ENCODE results near the gene MUC7.
"Not testable (repeated sequence)": the region's sequence is repeated elsewhere in the genome, so short reads cannot be mapped to it uniquely, and the experiment has no call there.

MUC7 gene

DNA sequence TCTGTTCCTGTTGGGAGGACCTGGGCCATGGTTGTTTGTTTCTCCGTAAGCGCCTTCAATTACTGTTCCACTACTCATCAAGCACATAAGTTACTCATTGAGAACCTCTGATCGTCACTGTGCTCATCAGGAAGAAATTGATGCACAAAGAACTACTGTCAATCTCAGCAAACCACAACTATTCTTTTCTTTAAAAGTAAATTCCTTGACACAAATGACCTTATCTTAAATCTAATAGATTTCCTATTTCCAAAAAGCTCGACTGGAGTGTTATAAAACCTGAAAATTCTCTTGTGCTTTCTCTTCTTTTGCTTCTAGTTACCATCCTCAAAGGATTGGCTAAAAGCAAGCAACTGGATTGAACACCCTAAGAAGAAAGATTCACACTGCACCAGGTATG lies at the start of gene MUC7:
Gene MUC7 (plus strand): TSS at position 301 of the 400 bp plus-strand sequence. CDS start 1,825 bp downstream, outside the sequence.
- no peak for DNase-seq

- DNase-seq = peak; percentile 8
These were observed 46.7 kb upstream of the MUC7 start for GRCh38 chr4:70425306-70425705.

- DNase-seq = no peak
These were observed 45.2 kb upstream of the MUC7 start for GRCh38 chr4:70426789-70427188.

DNA sequence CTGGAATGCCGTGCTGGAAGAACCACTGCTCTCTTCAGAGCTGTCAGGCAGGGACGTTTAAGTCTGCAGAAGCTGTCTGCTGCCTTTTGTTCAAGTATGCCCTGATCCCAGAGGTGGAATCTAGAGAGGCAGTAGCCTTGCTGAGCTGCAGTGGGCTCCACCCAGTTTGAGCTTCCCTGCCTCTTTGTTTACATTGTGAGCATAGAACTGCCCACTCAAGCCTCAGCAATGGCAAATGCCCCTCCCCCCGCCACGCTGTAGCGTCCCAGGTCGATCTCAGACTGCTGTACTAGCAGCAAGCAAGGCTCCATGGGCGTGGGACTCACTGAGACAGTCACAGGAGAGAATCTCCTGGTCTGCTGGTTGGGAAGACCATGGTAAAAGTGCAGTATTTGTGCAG lies 34.8 kb upstream of the MUC7 start:
- no peak for DNase-seq

DNA sequence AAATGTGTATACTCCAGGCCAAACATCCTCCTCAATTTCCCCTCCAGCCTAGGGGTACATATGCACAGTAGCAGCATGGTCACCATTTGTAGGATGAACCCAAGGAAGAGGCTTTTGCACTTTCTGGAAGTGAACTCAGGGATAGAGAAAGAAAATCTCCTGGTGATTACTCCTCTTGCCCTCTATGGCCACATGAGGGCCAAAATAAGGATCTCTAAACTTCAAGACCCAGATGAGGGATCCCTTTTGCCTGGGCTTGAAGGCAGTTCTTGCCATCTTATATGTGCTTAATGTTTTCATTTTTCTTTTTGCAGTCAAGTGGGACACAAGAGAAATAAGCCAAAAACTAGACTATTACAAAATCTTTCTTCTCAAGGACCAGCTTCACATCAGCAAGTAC lies 29.5 kb upstream of the MUC7 start:
- DNase-seq = no peak

DNA sequence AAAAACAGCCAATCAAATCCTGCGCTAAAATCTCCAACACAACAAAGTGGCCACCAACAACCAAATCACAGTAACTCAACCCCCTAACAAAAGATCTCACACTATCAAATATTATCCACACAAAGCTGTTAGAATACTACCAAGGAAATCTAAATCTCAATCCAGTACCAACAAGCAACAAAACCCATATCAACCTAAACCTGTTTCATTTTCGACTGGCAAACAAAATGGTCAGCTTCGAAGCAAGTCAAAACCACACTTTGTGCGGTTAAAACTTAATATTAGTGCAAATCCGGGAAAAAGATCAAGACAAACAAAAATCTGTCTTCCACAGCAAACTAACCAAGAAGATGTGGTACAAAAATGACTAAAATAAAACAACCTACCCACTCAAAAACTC lies 28.7 kb upstream of the MUC7 start:
- DNase-seq = no peak

- DNase-seq = no peak
These were observed 22.8 kb upstream of the MUC7 start for GRCh38 chr4:70449220-70449619.

DNA sequence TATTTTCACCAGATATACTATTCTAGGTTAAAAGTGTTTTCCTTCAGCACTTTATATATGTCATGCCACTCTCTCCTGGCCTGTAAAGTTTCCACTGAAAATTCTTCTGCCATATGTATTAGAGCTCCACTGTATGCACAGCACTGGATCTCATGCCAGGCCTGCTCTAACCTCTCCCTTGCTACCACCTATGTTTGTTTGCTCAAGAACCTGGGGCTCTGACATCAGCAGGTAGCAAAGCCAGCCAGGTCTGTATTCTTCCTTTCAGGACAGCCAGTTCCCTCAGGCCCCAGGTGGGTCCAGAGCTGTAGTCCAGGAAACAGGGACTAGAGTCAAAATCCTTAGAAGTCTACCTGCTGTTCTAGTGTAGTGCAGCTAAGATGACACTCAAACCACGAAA lies 19.1 kb upstream of the MUC7 start:
- no peak for DNase-seq

- no peak for DNase-seq
These were observed 8.7 kb upstream of the MUC7 start for GRCh38 chr4:70463335-70463734.

DNA sequence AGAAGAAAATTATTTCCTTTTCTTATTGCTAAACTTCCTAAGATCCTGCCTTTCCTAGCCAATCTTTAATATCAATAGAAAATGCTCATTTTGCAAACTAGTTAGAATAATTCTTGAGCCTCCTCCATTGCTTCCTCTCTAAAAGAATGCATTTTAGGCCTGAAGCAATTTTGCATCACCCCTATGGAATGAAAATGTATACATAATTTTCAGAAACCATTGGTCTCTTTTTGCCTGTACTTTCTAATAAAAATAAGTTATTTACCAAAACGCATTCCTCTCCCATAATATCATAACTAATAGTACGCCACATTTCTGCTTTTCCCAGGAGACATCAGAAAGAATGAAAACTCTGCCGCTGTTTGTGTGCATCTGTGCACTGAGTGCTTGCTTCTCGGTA lies 1.7 kb downstream of the MUC7 start:
- no peak for DNase-seq

DNA sequence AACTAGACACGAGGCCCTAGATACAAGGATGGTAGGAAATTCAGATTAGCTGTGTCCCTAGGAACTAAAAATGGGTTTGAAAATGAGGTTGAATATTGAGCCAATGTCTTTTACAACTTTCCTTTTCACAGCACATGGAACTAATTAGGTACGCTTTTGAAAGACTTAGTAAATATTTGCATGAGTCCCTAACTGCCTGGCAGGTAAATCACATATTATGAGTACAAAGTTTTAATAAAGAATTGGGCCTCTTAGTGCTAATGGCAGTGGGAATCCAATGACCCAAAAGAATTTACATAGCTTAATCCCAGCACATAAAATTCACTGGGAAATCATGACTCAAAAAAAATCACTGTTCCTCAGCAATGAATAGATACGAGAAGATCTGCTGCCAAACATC lies 16.8 kb downstream of the MUC7 start:
- DNase-seq = no peak

GRCh38 chr4:70496231-70496630 lies 24.2 kb downstream of the MUC7 start:
- no peak for DNase-seq

DNA sequence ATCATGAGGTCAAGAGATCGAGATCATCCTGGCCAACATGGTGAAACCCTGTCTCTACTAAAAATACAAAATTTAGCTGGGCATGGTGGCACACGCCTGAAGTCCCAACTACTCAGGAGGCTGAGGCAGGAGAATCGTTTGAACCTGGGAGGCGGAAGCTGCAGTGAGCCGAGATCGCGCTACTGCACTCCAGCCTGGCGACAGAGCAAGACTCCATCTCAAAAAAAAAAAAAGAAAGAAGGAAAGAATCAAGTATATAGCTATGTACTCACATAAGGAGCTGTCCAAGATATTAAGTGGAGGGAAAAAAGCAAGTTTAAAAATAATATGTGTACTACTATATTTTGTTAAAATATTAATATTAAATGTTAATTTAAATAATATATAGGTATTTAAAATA lies 29.8 kb downstream of the MUC7 start:
- DNase-seq = not testable (repeated sequence)

DNA sequence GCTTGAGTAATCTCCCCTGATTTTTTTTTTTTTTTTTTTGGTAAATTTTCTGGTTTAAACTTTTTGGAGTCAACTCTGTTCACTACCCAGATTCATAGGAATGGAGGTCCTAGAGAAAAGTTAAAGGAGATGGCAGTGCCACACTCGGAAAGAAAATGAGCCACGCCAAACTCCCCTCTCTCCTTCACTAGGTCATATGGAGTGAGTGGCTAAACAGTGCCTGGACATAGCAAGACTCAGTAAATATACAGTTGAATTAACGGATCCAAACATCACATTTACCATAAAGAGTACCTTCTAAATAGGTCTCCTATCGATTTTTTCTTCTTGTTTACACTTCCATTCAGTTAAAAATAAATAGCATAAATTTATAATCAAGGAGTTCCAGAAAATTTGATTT lies 32.7 kb downstream of the MUC7 start:
- DNase-seq = no peak

DNA sequence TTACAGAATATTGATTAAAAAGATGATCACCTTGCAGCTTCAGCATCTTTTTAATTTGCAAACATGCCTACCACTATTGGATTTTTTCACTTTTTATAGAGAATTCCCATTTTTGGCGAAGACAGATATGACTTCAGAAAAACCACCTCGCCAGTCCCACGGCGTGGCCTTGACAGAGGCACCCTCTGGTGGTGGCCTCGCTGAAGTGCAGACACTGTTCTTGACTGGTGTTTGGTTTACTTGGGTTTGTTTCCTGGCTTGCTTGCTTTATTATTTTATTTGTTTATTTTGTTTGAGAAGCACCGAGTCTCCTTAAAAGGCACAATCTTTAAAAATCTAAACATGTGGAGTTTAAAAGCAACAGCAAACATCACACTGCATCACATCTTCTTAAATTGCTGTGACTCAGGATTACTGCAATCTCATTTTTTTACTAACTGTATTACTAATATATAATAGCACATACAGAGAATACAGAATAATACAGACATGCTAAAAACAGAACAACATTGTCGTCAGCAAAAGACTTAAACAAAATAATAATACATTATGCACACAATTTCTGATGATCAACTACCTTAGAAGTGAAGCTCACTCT lies 33.3 kb downstream of the MUC7 start:
- DNase-seq = peak; percentile 10

DNA sequence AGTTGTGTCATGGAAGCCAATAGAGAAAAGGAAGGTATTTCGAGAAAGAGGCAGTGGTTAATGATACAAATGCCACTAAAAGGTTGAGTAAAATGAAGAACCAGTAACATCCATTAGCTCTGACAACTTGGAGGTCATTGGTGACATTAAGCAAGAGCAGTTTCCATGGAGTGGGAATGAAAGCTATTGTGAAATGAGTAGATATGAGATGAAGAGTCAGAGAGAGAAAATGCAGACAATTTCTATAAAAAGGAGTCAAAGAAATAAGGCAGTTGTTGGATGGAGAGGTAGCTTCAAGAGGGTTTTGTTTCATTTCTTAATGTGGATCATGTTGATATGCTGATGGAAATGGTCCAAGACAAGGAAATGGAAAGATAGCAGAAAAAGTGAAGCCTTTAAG lies 36.8 kb downstream of the MUC7 start:
- no peak for DNase-seq

DNA sequence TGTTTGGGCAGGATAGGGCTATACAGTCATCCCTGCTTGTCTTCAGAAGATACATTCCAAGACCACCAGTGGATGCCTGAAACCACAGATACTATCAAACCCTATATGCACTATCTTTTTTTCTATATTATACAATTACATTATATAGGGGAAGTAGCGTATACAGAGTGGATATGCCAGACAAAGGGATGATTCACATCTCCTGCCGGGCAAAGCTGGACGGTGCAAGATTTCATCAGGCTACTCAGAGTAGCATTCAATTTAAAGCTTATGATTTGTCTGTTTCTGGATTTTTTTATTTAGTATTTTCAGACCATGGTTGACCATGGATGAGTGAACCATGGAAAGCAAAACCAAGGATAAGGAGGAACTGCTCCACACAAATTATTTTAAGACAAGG lies 39.4 kb downstream of the MUC7 start:
- DNase-seq = no peak

DNA sequence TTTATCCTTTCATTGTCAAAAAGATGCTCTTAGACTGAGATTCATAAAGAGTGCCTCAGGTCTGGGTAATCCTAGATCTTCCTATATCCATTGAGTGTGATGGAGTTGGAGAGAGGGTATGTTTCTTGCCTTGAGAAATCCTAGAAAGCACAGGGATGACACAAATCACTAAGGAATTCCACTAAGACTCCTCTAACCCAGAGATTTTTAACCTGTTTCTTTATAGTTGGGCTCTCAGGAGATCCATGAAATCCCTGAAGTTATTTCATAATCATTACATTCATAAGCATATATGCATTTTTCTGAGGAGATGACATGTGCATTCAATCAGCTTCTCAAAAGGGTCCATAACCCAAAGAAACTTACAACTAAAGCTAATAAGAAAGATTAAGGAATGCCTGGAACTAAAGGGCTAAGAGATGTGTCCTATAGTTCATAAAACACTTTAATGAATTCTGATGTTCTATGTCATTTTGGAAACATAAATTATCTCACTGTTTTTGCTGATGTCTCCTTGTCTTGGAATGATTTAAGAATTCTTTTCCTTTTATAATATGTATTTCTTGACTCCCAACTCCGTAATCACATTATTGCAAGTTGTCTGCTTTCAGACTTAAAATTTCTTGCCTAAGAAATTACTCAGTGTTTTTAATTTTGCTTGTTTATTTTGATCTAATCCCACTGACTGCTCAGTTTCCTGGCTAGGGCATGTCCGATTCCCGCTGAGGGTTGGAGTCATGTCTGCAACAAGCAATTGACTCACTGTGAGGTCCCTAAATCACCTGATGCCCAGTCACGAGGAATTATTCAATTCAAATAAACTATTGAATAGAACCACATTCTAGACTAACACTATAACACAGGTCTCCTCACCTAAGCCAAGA lies 43.6 kb downstream of the MUC7 start:
- no peak for DNase-seq

GRCh38 chr4:70518269-70518668 lies 46.3 kb downstream of the MUC7 start, which contains the start of gene AMTN:
AMTN (plus strand) TSS chr4:70518569; CDS start chr4:70518778, 209 bp downstream.
- DNase-seq = no peak

GRCh38 chr4:70518716-70519115 lies 46.7 kb downstream of the MUC7 start:
- no peak for DNase-seq

DNA sequence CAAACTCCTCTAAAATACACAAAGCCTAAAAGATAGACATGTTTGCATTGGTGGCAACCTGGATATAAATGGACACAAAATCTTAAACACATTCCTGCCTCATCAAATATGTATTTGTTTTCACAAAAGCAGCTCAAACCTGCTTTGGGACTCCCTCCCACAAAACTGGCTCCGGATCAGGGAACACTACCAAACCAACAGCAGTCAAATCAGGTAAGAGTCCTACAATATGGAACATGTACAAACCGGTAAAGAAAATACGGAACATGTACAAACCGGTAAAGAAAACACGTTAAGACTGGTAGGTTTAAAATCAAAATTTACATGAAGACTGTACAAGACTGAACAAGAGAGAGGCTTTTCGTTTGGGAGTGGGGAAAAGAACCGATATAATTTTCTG lies 50.6 kb downstream of the MUC7 start:
- DNase-seq = no peak

DNA sequence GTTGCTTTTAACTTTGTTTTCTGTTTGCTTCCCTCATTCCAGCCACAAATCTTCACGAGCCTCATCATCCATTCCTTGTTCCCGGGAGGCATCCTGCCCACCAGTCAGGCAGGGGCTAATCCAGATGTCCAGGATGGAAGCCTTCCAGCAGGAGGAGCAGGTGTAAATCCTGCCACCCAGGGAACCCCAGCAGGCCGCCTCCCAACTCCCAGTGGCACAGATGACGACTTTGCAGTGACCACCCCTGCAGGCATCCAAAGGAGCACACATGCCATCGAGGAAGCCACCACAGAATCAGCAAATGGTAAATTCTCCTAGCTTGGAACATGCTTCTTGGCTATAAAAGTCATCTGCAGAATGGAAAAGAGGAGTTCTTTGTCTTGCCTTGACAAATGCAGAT lies 59.0 kb downstream of the MUC7 start:
- no peak for DNase-seq

- no peak for DNase-seq
These were observed 60.0 kb downstream of the MUC7 start for GRCh38 chr4:70531981-70532380.

All from NCI-H526 treated with DMSO at 0.1 percent for 48 hours (cell line).